T-cell (primary cell): ENCODE measurements around the gene TUBG2. TPM values are rescaled to one million over a fixed set of nuclear protein-coding genes. Genes with fewer than 3 reads are reported as not detected.
"Not testable (repeated sequence)": the region's sequence is repeated elsewhere in the genome, so short reads cannot be mapped to it uniquely, and the experiment has no call there.

ENCODE experiments used
- ATAC-seq, 4 experiments: fragments of 200-7000 bp in 3 of 4; fragments of 150-1000 bp in 1 of 4; cut with Tn5 transposase; replicated peaks in 1 of 4; 1 replicate in 3 of 4; 2 replicates in 1 of 4; pipeline ENCODE4 v1.10.0; 2021; ENCODE audit warnings: moderate library complexity in 3 of 4, mild to moderate bottlenecking in 2 of 4, moderate number of reproducible peaks in 1 of 4
- CTCF ChIA-PET, 2 donors: fragments of 300-600 bp; sonication (Branson Sonifier 250); formaldehyde crosslinking; loops; one replicate each; lab custom pipeline; 2022; ENCODE audit warnings: antibody characterized with exemption in 2 of 2; lab: Charles Lee
- POLR2A ChIA-PET, 2 donors: fragments of 300-600 bp; sonication (Branson Sonifier 250); formaldehyde crosslinking; loops; one replicate each; lab custom pipeline; 2022; ENCODE audit warnings: antibody characterized with exemption in 2 of 2; lab: Charles Lee
- DNase-seq, 35 experiments: peaks; one replicate each; pipeline versions ENCODE4 v3.0.0 to v3.0.0-alpha.2; 2013 to 2023
- H3K27ac ChIP-seq: one replicate; pipeline ENCODE4 v1.5.1; 2013; ENCODE audit warnings: low read length
- H3K27me3 ChIP-seq, 2 experiments: replicated peaks in 1 of 2; 1 replicate in 1 of 2; 2 replicates in 1 of 2; pipeline versions ENCODE4 v1.6.1 to v1.7.0; 2013; ENCODE audit warnings: low read length in 1 of 2, mixed read lengths in 1 of 2; ENCODE audit not compliant: control insufficient read depth in 2 of 2, insufficient read depth in 2 of 2; ENCODE audit errors: extremely low read depth in 1 of 2
- H3K36me3 ChIP-seq, 2 donors: 1 replicate in 1 of 2; 2 replicates in 1 of 2; pipeline versions ENCODE4 v1.6.1 to v1.7.0; 2013; ENCODE audit warnings: low read length in 1 of 2; ENCODE audit not compliant: control insufficient read depth in 2 of 2, insufficient read depth in 1 of 2; ENCODE audit errors: extremely low read depth in 1 of 2
- H3K4me1 ChIP-seq, 2 experiments: 1 replicate in 1 of 2; 2 replicates in 1 of 2; pipeline versions ENCODE4 v1.6.1 to v1.7.0; 2013; ENCODE audit warnings: low read length in 2 of 2, mixed read lengths in 1 of 2; ENCODE audit not compliant: insufficient read depth in 2 of 2, control insufficient read depth in 1 of 2; ENCODE audit errors: extremely low read depth in 1 of 2
- H3K4me3 ChIP-seq, 2 donors: 1 replicate in 1 of 2; 2 replicates in 1 of 2; pipeline versions ENCODE4 v1.5.1 to v1.7.0; 2013; ENCODE audit warnings: mild to moderate bottlenecking in 2 of 2, low read length in 1 of 2, moderate library complexity in 1 of 2; ENCODE audit not compliant: control insufficient read depth in 1 of 2; ENCODE audit errors: extremely low read depth in 1 of 2
- H3K9me3 ChIP-seq: 2 replicates; pipeline ENCODE4 v1.7.0; 2013
- H3K27ac Mint-ChIP-seq, 2 donors: one replicate each; pipeline ENCODE4 v1.8.0; 2020 to 2021; ENCODE audit warnings: mild to moderate bottlenecking in 2 of 2, mixed read lengths in 2 of 2
- H3K27me3 Mint-ChIP-seq, 2 donors: one replicate each; pipeline ENCODE4 v1.8.0; 2021 to 2022; ENCODE audit warnings: mixed read lengths in 2 of 2
- H3K36me3 Mint-ChIP-seq: one replicate; pipeline ENCODE4 v1.8.0; 2021; ENCODE audit warnings: mixed read lengths
- H3K4me1 Mint-ChIP-seq, 3 donors: one replicate each; pipeline ENCODE4 v1.8.0; 2020 to 2022; ENCODE audit warnings: mixed read lengths in 3 of 3, mild to moderate bottlenecking in 1 of 3
- H3K4me3 Mint-ChIP-seq, 3 donors: one replicate each; pipeline ENCODE4 v1.8.0; 2020 to 2022; ENCODE audit warnings: mild to moderate bottlenecking in 3 of 3, mixed read lengths in 3 of 3, moderate library complexity in 3 of 3
- H3K9me3 Mint-ChIP-seq, 3 donors: one replicate each; pipeline ENCODE4 v1.8.0; 2020 to 2022; ENCODE audit warnings: mixed read lengths in 3 of 3
- WGBS: methylation state at CpG from one replicate; pipeline ENCODE4 v1.1.5; 2013; ENCODE audit warnings: missing lambda C conversion rate; ENCODE audit not compliant: insufficient coverage; 5-methylcytosine and 5-hydroxymethylcytosine counted together
- total RNA-seq, 35 experiments: library from RNA in 6 of 35; stranded (reverse) in 6 of 35; fragments of 120-200 nt in 1 of 35; gene quantifications; one replicate each; pipeline versions ENCODE4 v1.2.1 to v1.2.4 and lab custom pipeline; 2013 to 2026

Gene TUBG2
- total RNA-seq (10 to 100 TPM; 13.7 to 22.3 (median 20.5) TPM), total RNA-seq (lab: John Stamatoyannopoulos, UW) (1.1 to 18.9 (median 8.6) reads per million in 29 experiments)
- total RNA-seq (2013): 6.8 TPM

DNA sequence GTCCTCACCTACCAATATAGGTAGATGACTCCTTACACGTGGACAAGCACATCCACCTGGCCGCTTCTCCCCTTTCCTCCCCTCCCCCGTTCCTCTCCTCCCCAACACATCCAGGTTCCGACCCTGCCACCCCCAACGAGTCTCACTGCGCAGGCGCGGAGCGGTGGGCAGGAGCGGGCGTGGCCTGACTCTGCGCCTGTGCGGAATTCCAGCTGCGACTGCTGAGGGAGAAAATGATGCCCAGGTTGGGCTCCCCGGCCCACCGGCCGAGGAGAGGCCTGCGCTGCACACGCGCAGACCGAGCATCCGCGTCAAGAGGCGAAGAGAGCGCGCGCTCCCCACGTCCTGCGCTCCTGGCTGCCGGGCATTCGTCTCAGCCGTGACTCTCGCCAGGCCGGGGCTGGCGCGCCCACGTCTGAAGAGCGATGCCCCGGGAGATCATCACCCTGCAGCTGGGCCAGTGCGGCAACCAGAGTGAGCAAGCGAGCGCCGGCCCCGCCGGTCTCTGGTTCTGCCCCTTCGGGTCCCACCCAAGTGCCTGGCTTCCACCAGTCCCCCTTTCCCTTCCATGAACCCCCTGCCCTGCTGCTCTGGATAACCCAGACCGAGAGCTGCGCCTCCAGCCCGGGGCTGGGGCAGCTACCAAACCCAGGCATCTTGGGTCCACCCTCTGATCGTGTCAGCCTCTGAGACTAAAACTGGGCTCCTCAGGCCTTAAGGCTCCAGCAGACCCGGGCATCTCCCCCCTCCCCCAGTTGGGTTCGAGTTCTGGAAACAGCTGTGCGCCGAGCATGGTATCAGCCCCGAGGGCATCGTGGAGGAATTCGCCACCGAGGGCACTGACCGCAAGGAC lies at the start of gene TUBG2:
TUBG2 (plus strand) TSS at position 206 of the 853 bp plus-strand sequence; CDS start at position 426, 220 bp downstream.
- Histone ChIP-seq H3K9me3 (no peaks in the 10 kb centered on the region), H3K4me3 (peak within 1 kb of the TSS; percentile 75 to 78), H3K27me3 (peaks cover 0 to 6% of the 10 kb centered on the region in 2 experiments), H3K36me3 (no peaks in the 10 kb centered on the region), H3K4me1 (peaks cover 0 to 14% of the 10 kb centered on the region in 2 experiments), H3K27ac (peak within 1 kb of the TSS; percentile 41)
- POLR2A ChIA-PET: no interaction called here
- peak in 24 of 35 experiments; percentile 27 to 76 (median 48) for DNase-seq
- Mint-ChIP-seq H3K4me1 (peaks cover 16 to 24% (median 22%) of the 10 kb centered on the region in 3 donors), H3K36me3 (peaks cover 3% of the 10 kb centered on the region), H3K4me3 (peak within 1 kb of the TSS; percentile 87 to 88 (median 88)), H3K27ac (peak within 1 kb of the TSS; percentile 42 to 76), H3K9me3 (no peaks in the 10 kb centered on the region), H3K27me3 (peaks cover 4 to 5% of the 10 kb centered on the region in 2 donors)
- peak; percentile 78 to 90 (median 86) for ATAC-seq
- 4% methylated on average over 49 of the region's 59 CpGs for WGBS
- CTCF ChIA-PET: interaction anchor here in 1 of 2 donors (0.5 kb wide), 1 partner anchor 59 kb away, joined by 3 read pairs; no protein-coding TSS in a partner anchor

DNA sequence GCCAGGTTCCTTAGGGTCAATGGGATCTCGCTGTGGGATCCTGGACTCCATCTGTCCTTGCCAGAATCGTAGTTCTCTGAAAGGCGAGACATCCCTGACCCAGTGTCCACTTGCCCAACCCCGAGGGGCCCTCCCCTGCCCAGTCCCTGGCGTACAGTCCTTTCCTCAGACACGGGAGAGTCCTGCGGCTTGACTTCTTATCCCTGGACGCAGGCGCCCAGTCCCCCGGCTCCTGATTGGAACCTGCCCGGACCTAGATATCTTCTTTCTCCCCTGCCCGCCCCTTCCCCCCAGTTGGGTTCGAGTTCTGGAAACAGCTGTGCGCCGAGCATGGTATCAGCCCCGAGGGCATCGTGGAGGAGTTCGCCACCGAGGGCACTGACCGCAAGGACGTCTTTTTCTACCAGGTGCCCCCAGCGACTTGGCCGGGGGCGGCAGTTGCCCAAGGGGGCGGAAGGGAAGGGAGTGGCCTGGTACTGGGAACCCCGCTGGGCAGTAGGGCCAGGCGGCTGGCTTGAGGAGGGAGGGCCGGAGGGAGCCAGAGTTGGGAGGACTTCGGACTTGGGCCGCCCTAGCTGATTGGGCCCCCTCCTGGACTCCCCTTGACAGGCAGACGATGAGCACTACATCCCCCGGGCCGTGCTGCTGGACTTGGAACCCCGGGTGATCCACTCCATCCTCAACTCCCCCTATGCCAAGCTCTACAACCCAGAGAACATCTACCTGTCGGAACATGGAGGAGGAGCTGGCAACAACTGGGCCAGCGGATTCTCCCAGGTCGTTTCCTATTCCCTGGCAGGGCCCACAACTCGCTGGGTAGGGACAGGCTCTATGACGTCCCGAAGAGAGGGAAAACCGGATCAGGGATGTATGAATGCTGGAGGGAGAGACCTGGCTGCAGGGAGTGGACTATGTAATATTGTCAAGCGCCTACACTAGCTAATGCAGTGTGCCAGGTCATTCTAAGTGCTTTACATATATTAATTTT lies 49.0 kb upstream of the TUBG2 start:
- H3K9me3 ChIP-seq, ATAC-seq, H3K27me3 Mint-ChIP-seq, H3K9me3 Mint-ChIP-seq, H3K27me3 ChIP-seq: not testable (repeated sequence)
- Mint-ChIP-seq H3K4me1 (peaks cover 35 to 41% (median 38%) of the 10 kb centered on the region in 3 donors), H3K36me3 (peaks cover 32% of the 10 kb centered on the region), H3K4me3 (peak overlapping the region; percentile 98 to 100 (median 99)), H3K27ac (peak overlapping the region; percentile 99 to 100)
- POLR2A ChIA-PET: interaction anchor here (0.5 to 1.0 kb wide), 6 partner anchors 32 to 1043 kb away, joined by 3 to 6 read pairs (median 4); partner anchors contain the start of gene VPS25 (in 1 of the 2)
- CTCF ChIA-PET: interaction anchor here in 1 of 2 donors (0.9 to 2.6 kb wide), 2 partner anchors 32 to 66 kb away, joined by 3 to 22 read pairs; partner anchors contain the start of gene PSMC3IP
- Histone ChIP-seq H3K4me1 (peaks cover 18 to 33% of the 10 kb centered on the region in 2 experiments), H3K36me3 (peaks cover 3 to 27% of the 10 kb centered on the region in 2 donors), H3K4me3 (peak overlapping the region; percentile 72 to 95), H3K27ac (peak overlapping the region; percentile 56)
- 24% methylated on average over 12 of the region's 42 CpGs for WGBS
- peak in 12 of 35 experiments; percentile 1 to 12 (median 3) for DNase-seq

DNA sequence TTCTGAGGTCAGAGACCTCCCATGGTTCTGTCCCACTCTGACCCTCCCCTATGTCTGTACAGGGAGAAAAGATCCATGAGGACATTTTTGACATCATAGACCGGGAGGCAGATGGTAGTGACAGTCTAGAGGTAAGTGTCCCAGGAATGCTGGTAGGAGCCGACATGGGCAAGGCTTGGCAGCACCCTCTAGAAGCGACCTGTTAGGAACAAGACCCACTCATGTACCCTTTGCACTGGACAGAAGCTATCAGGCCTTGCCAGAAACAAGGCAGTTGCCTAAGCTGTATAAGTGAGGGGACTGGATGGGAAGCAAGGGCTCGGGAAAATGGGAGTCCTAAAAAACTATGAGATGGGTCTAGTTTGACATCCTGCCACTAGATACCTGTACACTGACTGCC lies 47.1 kb upstream of the TUBG2 start:
- ChIA-PET POLR2A (interaction anchor here in 1 of 2 donors (0.6 kb wide), 2 partner anchors 27 to 230 kb away, joined by 4 to 5 read pairs; no protein-coding TSS in a partner anchor), CTCF (no interaction called here)
- WGBS: 100% methylated on average over 1 of the region's 4 CpGs
- no peaks in the 10 kb centered on the region for H3K9me3 ChIP-seq
- Mint-ChIP-seq H3K27ac (no peak overlapping the region), H3K4me3 (no peak overlapping the region), H3K27me3 (no peaks in the 10 kb centered on the region), H3K36me3 (peaks cover 26% of the 10 kb centered on the region), H3K9me3 (no peaks in the 10 kb centered on the region), H3K4me1 (peaks cover 16 to 22% (median 19%) of the 10 kb centered on the region in 3 donors)
- no peaks in the 10 kb centered on the region for H3K27me3 ChIP-seq
- no peak overlapping the region for H3K27ac ChIP-seq
- ATAC-seq: no peak
- H3K4me3 ChIP-seq: no peak overlapping the region
- peaks cover 6 to 17% of the 10 kb centered on the region in 2 experiments for H3K4me1 ChIP-seq
- DNase-seq: no peak
- peaks cover 8 to 35% of the 10 kb centered on the region in 2 donors for H3K36me3 ChIP-seq

DNA sequence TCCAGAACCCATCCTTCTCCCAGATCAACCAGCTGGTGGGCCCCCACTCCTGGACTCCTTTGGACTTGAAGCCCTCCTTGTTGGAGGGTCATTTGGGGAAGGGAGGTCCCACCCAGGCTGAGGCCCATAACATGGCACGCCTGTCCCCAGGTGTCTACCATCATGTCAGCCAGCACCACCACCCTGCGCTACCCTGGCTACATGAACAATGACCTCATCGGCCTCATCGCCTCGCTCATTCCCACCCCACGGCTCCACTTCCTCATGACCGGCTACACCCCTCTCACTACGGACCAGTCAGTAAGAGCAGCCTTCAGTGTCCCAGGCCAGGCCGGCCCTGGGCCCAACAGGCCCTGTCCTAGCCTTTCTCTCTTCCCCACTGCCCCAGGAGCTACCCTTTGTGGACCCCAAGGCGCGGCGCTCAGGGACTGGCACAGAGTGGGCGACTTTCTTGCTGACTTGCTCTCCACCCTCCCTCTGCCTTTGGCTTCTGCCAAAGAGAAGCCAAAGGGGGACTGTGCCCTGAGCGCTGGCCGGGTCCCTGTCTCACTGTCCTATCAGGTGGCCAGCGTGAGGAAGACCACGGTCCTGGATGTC lies 45.3 kb upstream of the TUBG2 start:
- Mint-ChIP-seq H3K27me3 (no peaks in the 10 kb centered on the region), H3K36me3 (peaks cover 22% of the 10 kb centered on the region), H3K9me3 (no peaks in the 10 kb centered on the region), H3K27ac (no peak overlapping the region), H3K4me3 (no peak overlapping the region), H3K4me1 (peaks cover under 1 to 12% (median 6%) of the 10 kb centered on the region in 3 donors)
- Histone ChIP-seq H3K27ac (no peak overlapping the region), H3K27me3 (no peaks in the 10 kb centered on the region), H3K4me1 (peaks cover 0 to 12% of the 10 kb centered on the region in 2 experiments), H3K9me3 (no peaks in the 10 kb centered on the region), H3K36me3 (peaks cover 8 to 35% of the 10 kb centered on the region in 2 donors), H3K4me3 (no peak overlapping the region)
- CTCF ChIA-PET: no interaction called here
- ATAC-seq (no peak), DNase-seq (no peak)
- POLR2A ChIA-PET: no interaction called here
- WGBS: 99% methylated on average over 12 of the region's 17 CpGs

DNA sequence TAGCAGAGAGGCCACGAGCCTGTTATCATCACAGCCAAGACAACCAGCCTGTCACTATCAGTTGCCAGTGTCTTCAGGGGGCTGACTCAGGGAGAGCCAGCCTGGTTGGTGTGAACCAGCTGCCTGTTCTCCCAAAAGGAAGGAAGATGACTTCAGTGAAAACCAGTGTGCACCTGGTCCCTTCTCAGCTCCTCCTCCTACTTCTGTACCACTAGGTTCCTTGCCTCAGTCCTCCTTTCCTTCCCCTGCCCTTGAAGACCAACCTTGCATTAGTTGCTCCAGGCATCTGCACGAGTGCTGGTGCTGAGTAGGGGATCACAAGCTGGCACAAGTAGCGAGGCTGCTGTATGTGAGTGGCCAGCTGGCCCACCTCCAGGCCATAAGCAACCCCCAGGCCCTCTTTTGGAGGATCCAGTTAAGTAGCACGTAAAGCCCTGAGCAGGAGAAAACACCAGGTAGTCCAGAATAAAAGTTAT lies 41.1 kb upstream of the TUBG2 start:
- DNase-seq (no peak), ATAC-seq (no peak)
- Histone ChIP-seq H3K36me3 (peaks cover 8 to 27% of the 10 kb centered on the region in 2 donors), H3K4me3 (no peak overlapping the region), H3K27me3 (no peaks in the 10 kb centered on the region), H3K4me1 (peaks cover 0 to 3% of the 10 kb centered on the region in 2 experiments), H3K27ac (no peak overlapping the region), H3K9me3 (no peaks in the 10 kb centered on the region)
- peaks cover 0 to 4% (median 0%) of the 10 kb centered on the region in 3 donors for H3K4me1 Mint-ChIP-seq
- WGBS: 60% methylated on average over 2 of the region's 4 CpGs
- no peaks in the 10 kb centered on the region for H3K9me3 Mint-ChIP-seq
- H3K4me3 Mint-ChIP-seq: no peak overlapping the region
- no peaks in the 10 kb centered on the region for H3K27me3 Mint-ChIP-seq
- ChIA-PET POLR2A (no interaction called here), CTCF (interaction anchor here in 1 of 2 donors (0.5 to 0.6 kb wide), 2 partner anchors 11 to 611 kb away, joined by 3 to 4 read pairs; no protein-coding TSS in a partner anchor)
- H3K27ac Mint-ChIP-seq: no peak overlapping the region
- peaks cover 18% of the 10 kb centered on the region for H3K36me3 Mint-ChIP-seq
